Measurements from ENCODE around the gene PRMT1. TPM values are rescaled to one million over a fixed set of nuclear protein-coding genes. Genes with fewer than 3 reads are reported as not detected.

PRMT1 gene
- total and polyA plus RNA-seq, 9 of the 15 experiments (the other 6 are each of a cell fraction or from before 2014, with no cell fraction given): 13.3 to 464 (median 326) TPM

DNA sequence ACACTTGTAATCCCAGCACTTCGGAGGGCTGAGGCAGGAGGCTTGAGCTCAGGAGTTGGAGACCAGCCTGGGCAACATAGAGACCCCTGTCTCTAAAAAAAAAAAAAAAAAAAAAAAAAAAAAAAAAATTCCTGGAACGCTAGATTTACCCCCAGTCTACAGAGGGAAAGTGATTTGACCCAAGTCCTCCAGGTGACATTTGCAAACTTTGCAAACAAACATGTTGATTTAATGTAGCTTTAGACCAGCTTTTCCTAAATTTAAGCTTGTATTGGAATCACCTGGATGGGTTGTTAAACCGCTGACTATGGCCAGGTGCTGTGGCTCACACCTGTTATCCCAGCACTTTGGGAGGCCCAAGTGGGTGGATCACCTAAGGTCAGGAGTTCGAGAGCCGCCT, 22.3 kb downstream of the PRMT1 start:
- no TSS peak for BruUV-seq (replicated peaks)
- H2AFZ ChIP-seq (ENCODE audit: low read depth, low read length): no peak overlapping the region
- no peak for ATAC-seq
- no peak overlapping the region for H3K4me2 ChIP-seq (ENCODE audit: insufficient read depth, low read length)
- CTCF ChIA-PET (ENCODE audit: low intra/inter-chr PET ratio): no interaction called here
- no peak overlapping the region for H3K4me3 ChIP-seq
- no peak overlapping the region for H3K27ac ChIP-seq (ENCODE audit: extremely low read depth, low read depth, low read length)
- H3K9ac ChIP-seq (ENCODE audit: insufficient read depth in 1 of 2, low read depth in 2 of 2, low read length in 2 of 2): no peak overlapping the region
- TF ChIP-seq FOXA3 (CRISPR knock-in tag; conservative IDR thresholded peaks at IDR 0.05 in 1 of 2, IDR thresholded peaks at IDR 0.05 in 1 of 2): no peak
- TF ChIP-seq, protein P1, sequence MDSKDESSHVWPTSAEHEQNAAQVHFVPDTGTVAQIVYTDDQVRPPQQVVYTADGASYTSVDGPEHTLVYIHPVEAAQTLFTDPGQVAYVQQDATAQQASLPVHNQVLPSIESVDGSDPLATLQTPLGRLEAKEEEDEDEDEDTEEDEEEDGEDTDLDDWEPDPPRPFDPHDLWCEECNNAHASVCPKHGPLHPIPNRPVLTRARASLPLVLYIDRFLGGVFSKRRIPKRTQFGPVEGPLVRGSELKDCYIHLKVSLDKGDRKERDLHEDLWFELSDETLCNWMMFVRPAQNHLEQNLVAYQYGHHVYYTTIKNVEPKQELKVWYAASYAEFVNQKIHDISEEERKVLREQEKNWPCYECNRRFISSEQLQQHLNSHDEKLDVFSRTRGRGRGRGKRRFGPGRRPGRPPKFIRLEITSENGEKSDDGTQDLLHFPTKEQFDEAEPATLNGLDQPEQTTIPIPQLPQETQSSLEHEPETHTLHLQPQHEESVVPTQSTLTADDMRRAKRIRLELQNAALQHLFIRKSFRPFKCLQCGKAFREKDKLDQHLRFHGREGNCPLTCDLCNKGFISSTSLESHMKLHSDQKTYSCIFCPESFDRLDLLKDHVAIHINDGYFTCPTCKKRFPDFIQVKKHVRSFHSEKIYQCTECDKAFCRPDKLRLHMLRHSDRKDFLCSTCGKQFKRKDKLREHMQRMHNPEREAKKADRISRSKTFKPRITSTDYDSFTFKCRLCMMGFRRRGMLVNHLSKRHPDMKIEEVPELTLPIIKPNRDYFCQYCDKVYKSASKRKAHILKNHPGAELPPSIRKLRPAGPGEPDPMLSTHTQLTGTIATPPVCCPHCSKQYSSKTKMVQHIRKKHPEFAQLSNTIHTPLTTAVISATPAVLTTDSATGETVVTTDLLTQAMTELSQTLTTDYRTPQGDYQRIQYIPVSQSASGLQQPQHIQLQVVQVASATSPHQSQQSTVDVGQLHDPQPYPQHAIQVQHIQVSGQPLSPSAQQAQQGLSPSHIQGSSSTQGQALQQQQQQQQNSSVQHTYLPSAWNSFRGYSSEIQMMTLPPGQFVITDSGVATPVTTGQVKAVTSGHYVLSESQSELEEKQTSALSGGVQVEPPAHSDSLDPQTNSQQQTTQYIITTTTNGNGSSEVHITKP (IDR thresholded peaks at IDR 0.05; ENCODE audit: partially characterized antibody): peak; percentile 73
- no peaks in the 10 kb centered on the region for H3K9me3 ChIP-seq (replicated peaks; ENCODE audit: control insufficient read depth, insufficient read depth, low read depth, low read length)
- POLR2A ChIA-PET: interaction anchor here (0.6 to 0.7 kb wide), 3 partner anchors 14 to 62 kb away, joined by 3 read pairs; no protein-coding TSS in a partner anchor
- no peaks in the 10 kb centered on the region for H3K36me3 ChIP-seq (ENCODE audit: control insufficient read depth, insufficient read depth, low read length)
- no peaks in the 10 kb centered on the region for H3K79me2 ChIP-seq (ENCODE audit: control insufficient read depth, insufficient read depth, low read length)
- H3K4me1 ChIP-seq (replicated peaks in 1 of 2; ENCODE audit: control insufficient read depth in 2 of 2, insufficient read depth in 2 of 2, low read length in 2 of 2): peaks cover 10 to 13% of the 10 kb centered on the region in 2 experiments; a peak in 4 of 5 replicates
- no peaks in the 10 kb centered on the region for H4K20me1 ChIP-seq (replicated peaks; ENCODE audit: control insufficient read depth, insufficient read depth, low read length)
- H3K27me3 ChIP-seq (ENCODE audit: control insufficient read depth in 2 of 2, insufficient read depth in 2 of 2, low read length in 2 of 2): no peaks in the 10 kb centered on the region
- DNase-seq (ENCODE audit: extremely low read depth in 1 of 4, low spot score in 3 of 4): no peak
- intact Hi-C loops (cut with micrococcal nuclease) (no loop called here), in situ Hi-C loops (cut with MboI) (no loop called here)
- no peaks in the 10 kb centered on the region for H3K9me1 ChIP-seq (ENCODE audit: control insufficient read depth, insufficient read depth, low read length)
- WGBS (ENCODE audit: insufficient coverage, low coverage, missing lambda C conversion rate): 69% methylated on average over 4 of the region's 5 CpGs
- no peak for FAIRE-seq
